Astrocyte (in vitro differentiated cells and primary cell): ENCODE results near the gene ARMC9. TPM values are rescaled to one million over a fixed set of nuclear protein-coding genes. Genes with fewer than 3 reads are reported as not detected.

Experiments
- DNase-seq: peaks from one replicate; pipeline ENCODE4 v3.0.0-alpha.2; 2010; ENCODE audit warnings: low read depth
- FAIRE-seq: peaks from 2 replicates; lab custom pipeline; 2011; peaks lifted over from hg19 to GRCh38; lab: Jason Lieb, UNC
- H2AFZ ChIP-seq: 2 replicates; pipeline ENCODE4 v1.6.0; 2012; ENCODE audit warnings: low read depth, low read length, inconsistent platforms
- H3K27ac ChIP-seq: 2 replicates; pipeline ENCODE4 v1.5.1; 2011; ENCODE audit warnings: low read depth, low read length, inconsistent platforms
- H3K27me3 ChIP-seq: 2 replicates; pipeline ENCODE4 v1.6.0; 2011; ENCODE audit warnings: low read length, inconsistent platforms; ENCODE audit not compliant: insufficient read depth
- H3K36me3 ChIP-seq: 2 replicates; pipeline ENCODE4 v1.5.1; 2011; ENCODE audit warnings: low read length, inconsistent platforms; ENCODE audit not compliant: insufficient read depth
- H3K4me1 ChIP-seq: 2 replicates; pipeline ENCODE4 v1.5.1; 2011; ENCODE audit warnings: low read length, inconsistent platforms; ENCODE audit not compliant: insufficient read depth
- H3K4me2 ChIP-seq: 2 replicates; pipeline ENCODE4 v1.6.0; 2012; ENCODE audit warnings: low read length, inconsistent platforms
- H3K4me3 ChIP-seq: 2 replicates; pipeline ENCODE4 v1.5.1; 2011; ENCODE audit warnings: low read depth, mild to moderate bottlenecking, low read length, inconsistent platforms; ENCODE audit not compliant: insufficient read depth
- H3K79me2 ChIP-seq: 2 replicates; pipeline ENCODE4 v1.6.0; 2012; ENCODE audit warnings: mild to moderate bottlenecking, low read length, inconsistent platforms; ENCODE audit not compliant: insufficient read depth
- H3K9ac ChIP-seq: 2 replicates; pipeline ENCODE4 v1.6.0; 2012; ENCODE audit warnings: mild to moderate bottlenecking, low read length, inconsistent platforms
- H3K9me3 ChIP-seq: 2 replicates; pipeline ENCODE4 v1.5.1; 2012; ENCODE audit warnings: low read depth, mild to moderate bottlenecking, low read length, inconsistent platforms; ENCODE audit not compliant: insufficient read depth
- H4K20me1 ChIP-seq: 2 replicates; pipeline ENCODE4 v1.6.0; 2012; ENCODE audit warnings: low read length, inconsistent platforms; ENCODE audit not compliant: insufficient read depth
- H3K27ac Mint-ChIP-seq: one replicate; pipeline ENCODE4 v1.8.0; 2021; ENCODE audit warnings: mild to moderate bottlenecking, mixed read lengths; ENCODE audit not compliant: unreplicated experiment
- H3K27me3 Mint-ChIP-seq: one replicate; pipeline ENCODE4 v1.8.0; 2021; ENCODE audit warnings: low read depth, mixed read lengths; ENCODE audit not compliant: unreplicated experiment
- H3K36me3 Mint-ChIP-seq: one replicate; pipeline ENCODE4 v1.8.0; 2021; ENCODE audit warnings: low read depth, mixed read lengths; ENCODE audit not compliant: unreplicated experiment
- H3K4me1 Mint-ChIP-seq: one replicate; pipeline ENCODE4 v1.8.0; 2021; ENCODE audit warnings: low read depth, mixed read lengths; ENCODE audit not compliant: unreplicated experiment
- H3K4me3 Mint-ChIP-seq: one replicate; pipeline ENCODE4 v1.8.0; 2021; ENCODE audit warnings: mild to moderate bottlenecking, moderate library complexity, mixed read lengths; ENCODE audit not compliant: unreplicated experiment
- H3K9me3 Mint-ChIP-seq: one replicate; pipeline ENCODE4 v1.8.0; 2021; ENCODE audit warnings: mild to moderate bottlenecking, mixed read lengths; ENCODE audit not compliant: unreplicated experiment
- EZH2 ChIP-seq: IDR thresholded peaks from 2 replicates; pipeline ENCODE4 v1.6.1; 2012; ENCODE audit warnings: mild to moderate bottlenecking, low read length, inconsistent platforms; ENCODE audit not compliant: insufficient read depth
- total RNA-seq: library from RNA; stranded (reverse); gene quantifications from 2 replicates; pipeline ENCODE4 v1.2.1, GENCODE V29; 2021
- TF ChIP-seq, protein P1 (sequence below): IDR thresholded peaks from 2 replicates; pipeline ENCODE4 v1.5.1; 2011; ENCODE audit warnings: low read depth, mild to moderate bottlenecking, inconsistent platforms, low read length, moderate library complexity; ENCODE audit not compliant: insufficient read depth

ARMC9 gene
- total RNA-seq, 1 donor from 2014 or later = 52.4 TPM

DNA sequence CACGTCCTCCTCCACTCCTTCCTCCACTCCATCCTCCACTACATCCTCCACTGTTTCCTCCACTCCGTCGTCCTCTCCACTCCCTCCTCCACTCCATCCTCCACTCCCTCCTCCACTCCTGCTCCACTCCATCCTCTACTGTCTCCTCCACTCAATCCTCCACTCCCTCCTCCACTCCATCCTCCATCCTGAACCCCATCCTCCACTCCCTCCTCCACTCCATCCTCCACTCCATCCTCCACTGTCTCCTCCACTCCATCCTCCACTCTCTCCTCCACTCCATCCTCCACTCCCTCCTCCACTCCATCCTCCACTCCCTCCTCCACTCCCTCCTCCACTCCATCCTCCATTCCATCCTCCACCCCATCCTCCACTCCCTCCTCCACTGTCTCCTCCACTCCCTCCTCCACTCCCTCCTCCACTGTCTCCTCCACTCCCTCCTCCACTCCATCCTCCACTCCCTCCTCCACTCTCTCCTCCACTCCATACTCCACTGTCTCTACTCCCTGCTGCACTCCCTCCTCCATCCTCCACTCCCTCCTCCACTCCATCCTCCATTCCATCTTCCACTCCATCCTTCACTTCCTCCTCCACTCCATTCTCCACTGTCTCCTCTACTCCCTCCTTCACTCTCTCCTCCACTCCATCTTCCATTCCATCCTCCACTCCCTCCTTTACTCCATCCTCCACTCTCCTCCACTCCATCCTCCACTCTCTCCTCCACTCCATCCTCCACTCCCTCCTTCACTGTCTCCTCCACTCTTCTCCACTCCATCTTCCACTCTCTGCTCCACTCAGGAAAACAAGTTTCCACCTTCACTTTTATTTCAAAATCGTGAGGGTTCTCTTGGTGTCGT lies 182.8 kb downstream of the ARMC9 start:
- Histone ChIP-seq H3K4me2 (no peak overlapping the region), H3K27ac (no peak overlapping the region), H3K4me3 (no peak overlapping the region), H2AFZ (no peak overlapping the region), H4K20me1 (no peaks in the 10 kb centered on the region), H3K36me3 (no peaks in the 10 kb centered on the region), H3K9me3 (no peaks in the 10 kb centered on the region), H3K9ac (no peak overlapping the region), H3K4me1 (peaks cover 7% of the 10 kb centered on the region), H3K27me3 (no peaks in the 10 kb centered on the region), H3K79me2 (no peaks in the 10 kb centered on the region)
- TF ChIP-seq, protein P1, sequence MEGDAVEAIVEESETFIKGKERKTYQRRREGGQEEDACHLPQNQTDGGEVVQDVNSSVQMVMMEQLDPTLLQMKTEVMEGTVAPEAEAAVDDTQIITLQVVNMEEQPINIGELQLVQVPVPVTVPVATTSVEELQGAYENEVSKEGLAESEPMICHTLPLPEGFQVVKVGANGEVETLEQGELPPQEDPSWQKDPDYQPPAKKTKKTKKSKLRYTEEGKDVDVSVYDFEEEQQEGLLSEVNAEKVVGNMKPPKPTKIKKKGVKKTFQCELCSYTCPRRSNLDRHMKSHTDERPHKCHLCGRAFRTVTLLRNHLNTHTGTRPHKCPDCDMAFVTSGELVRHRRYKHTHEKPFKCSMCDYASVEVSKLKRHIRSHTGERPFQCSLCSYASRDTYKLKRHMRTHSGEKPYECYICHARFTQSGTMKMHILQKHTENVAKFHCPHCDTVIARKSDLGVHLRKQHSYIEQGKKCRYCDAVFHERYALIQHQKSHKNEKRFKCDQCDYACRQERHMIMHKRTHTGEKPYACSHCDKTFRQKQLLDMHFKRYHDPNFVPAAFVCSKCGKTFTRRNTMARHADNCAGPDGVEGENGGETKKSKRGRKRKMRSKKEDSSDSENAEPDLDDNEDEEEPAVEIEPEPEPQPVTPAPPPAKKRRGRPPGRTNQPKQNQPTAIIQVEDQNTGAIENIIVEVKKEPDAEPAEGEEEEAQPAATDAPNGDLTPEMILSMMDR = no peak
- no peak for TF ChIP-seq EZH2
- H3K4me1 Mint-ChIP-seq = peaks cover 9% of the 10 kb centered on the region
- no peak overlapping the region for H3K27ac Mint-ChIP-seq
- H3K27me3 Mint-ChIP-seq = peaks cover 13% of the 10 kb centered on the region
- no peaks in the 10 kb centered on the region for H3K36me3 Mint-ChIP-seq
- no peak overlapping the region for H3K4me3 Mint-ChIP-seq
- H3K9me3 Mint-ChIP-seq = peaks cover 15% of the 10 kb centered on the region
- FAIRE-seq (no peak), DNase-seq (no peak)

DNA sequence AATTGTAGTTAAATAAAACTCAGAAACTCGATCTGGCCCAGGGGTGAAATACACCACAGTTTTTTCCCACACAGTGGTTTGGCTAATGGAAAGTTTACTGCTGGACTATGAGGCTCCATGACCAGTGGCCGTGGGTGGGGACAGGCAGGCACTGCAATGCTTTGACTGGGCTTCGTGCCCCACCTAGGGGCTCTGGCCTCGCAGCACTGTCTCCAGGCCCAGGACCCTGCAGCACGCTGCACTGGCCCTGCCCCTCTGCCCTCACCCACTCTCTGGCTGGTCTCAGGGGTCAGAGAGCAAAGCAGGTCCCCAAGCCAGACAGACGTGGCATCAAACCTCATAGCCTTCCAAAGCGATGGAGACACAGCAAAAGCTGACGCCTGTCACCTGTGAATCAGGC lies 183.7 kb downstream of the ARMC9 start:
- H3K27ac ChIP-seq = no peak overlapping the region
- FAIRE-seq (no peak), DNase-seq (no peak)
- Mint-ChIP-seq H3K4me3 (no peak overlapping the region), H3K9me3 (peaks cover 15% of the 10 kb centered on the region), H3K4me1 (peaks cover 17% of the 10 kb centered on the region), H3K27ac (no peak overlapping the region), H3K27me3 (peaks cover 5% of the 10 kb centered on the region), H3K36me3 (no peaks in the 10 kb centered on the region)
- TF ChIP-seq, protein P1 = no peak
- no peak for TF ChIP-seq EZH2
- no peaks in the 10 kb centered on the region for H3K27me3 ChIP-seq
- H2AFZ ChIP-seq = no peak overlapping the region
- H3K4me1 ChIP-seq = peaks cover 14% of the 10 kb centered on the region
- no peaks in the 10 kb centered on the region for H3K9me3 ChIP-seq
- H3K36me3 ChIP-seq = no peaks in the 10 kb centered on the region
- H3K4me2 ChIP-seq = no peak overlapping the region
- H3K79me2 ChIP-seq = no peaks in the 10 kb centered on the region
- H3K4me3 ChIP-seq = no peak overlapping the region
- no peaks in the 10 kb centered on the region for H4K20me1 ChIP-seq
- no peak overlapping the region for H3K9ac ChIP-seq
